Gastroesophageal sphincter (tissue), 4 donors: ENCODE data around the gene KLHL22. TPM values are rescaled to one million over a fixed set of nuclear protein-coding genes. Genes with fewer than 3 reads are reported as not detected.
"Not testable (repeated sequence)": the region's sequence is repeated elsewhere in the genome, so short reads cannot be mapped to it uniquely, and the experiment has no call there.

Source experiments
- ATAC-seq: fragments of 150-250 bp; one replicate; pipeline ENCODE4 v1.9.1; 2016; ENCODE audit warnings: mild to moderate bottlenecking, moderate library complexity
- H3K27ac ChIP-seq, 4 donors: fragments of 200-600 bp; sonication (generic) in 3 of 4; 1 replicate in 3 of 4; 2 replicates in 1 of 4; pipeline ENCODE4 v1.5.1; 2016 to 2019
- H3K27me3 ChIP-seq: fragments of 200-600 bp; sonication (generic); one replicate; pipeline ENCODE4 v1.5.1; 2019
- H3K36me3 ChIP-seq, 2 donors: fragments of 200-600 bp; sonication (generic); one replicate each; pipeline ENCODE4 v1.5.1; 2019; ENCODE audit warnings: control low read depth in 1 of 2
- H3K4me1 ChIP-seq, 3 donors: fragments of 200-600 bp; sonication (generic); 1 replicate in 2 of 3; 2 replicates in 1 of 3; pipeline ENCODE4 v1.5.1; 2016 to 2019; ENCODE audit warnings: control low read depth in 2 of 3
- H3K4me3 ChIP-seq, 2 donors: fragments of 200-600 bp; sonication (generic); one replicate each; pipeline ENCODE4 v1.5.1; 2019; ENCODE audit warnings: mild to moderate bottlenecking in 1 of 2, moderate library complexity in 1 of 2
- H3K9me3 ChIP-seq, 3 donors: fragments of 200-600 bp; sonication (generic); one replicate each; pipeline ENCODE4 v1.5.1; 2017 to 2019; ENCODE audit warnings: control low read depth in 2 of 3
- CTCF ChIP-seq, 4 experiments: fragments of 200-600 bp in 2 of 4; fragments of 450-650 bp in 2 of 4; sonication (generic) in 1 of 4; IDR thresholded peaks; one replicate each; pipeline ENCODE4 v1.5.1; 2017 to 2019; ENCODE audit warnings: antibody characterized with exemption in 4 of 4, mild to moderate bottlenecking in 2 of 4, moderate library complexity in 2 of 4
- EP300 ChIP-seq: sonication (generic); formaldehyde crosslinking; IDR thresholded peaks from one replicate; pipeline ENCODE4 v1.6.1; 2017; ENCODE audit warnings: antibody characterized with exemption, mild to moderate bottlenecking
- POLR2A ChIP-seq, 2 donors: fragments of 450-650 bp; IDR thresholded peaks; one replicate each; pipeline ENCODE4 v1.6.1; 2017; ENCODE audit warnings: antibody characterized with exemption in 2 of 2, mild to moderate bottlenecking in 2 of 2, moderate library complexity in 1 of 2
- POLR2AphosphoS5 ChIP-seq: sonication (generic); formaldehyde crosslinking; IDR thresholded peaks from one replicate; pipeline ENCODE4 v1.6.1; 2017; ENCODE audit warnings: antibody characterized with exemption
- WGBS, 2 donors: methylation state at CpG; one replicate each; pipeline ENCODE4 v1.1.5; 2018; ENCODE audit warnings: low coverage in 1 of 2; 5-methylcytosine and 5-hydroxymethylcytosine counted together
- total RNA-seq, 4 donors: library from RNA; depleted of rRNA; stranded (reverse); fragments of >200 nt; gene quantifications; one replicate each; pipeline ENCODE4 v1.1.0, GENCODE V29; 2016

KLHL22 gene
- total RNA-seq, 4 donors from 2014 or later = 25.0 to 44.5 (median 33.9) TPM

- ATAC-seq = no peak
- 100% methylated on average over 1 of the region's 3 CpGs; no CpG with 5 or more reads in 1 of the 2 donors for WGBS, 2 donors
These were observed 38.9 kb downstream of the KLHL22 start for GRCh38 chr22:20456722-20457076.

GRCh38 chr22:20456064-20456721 lies 39.4 kb downstream of the KLHL22 start:
- Histone ChIP-seq H3K4me1 (peaks cover 0 to 4% (median 0%) of the 10 kb centered on the region in 3 donors), H3K36me3 (peaks cover 0 to 57% of the 10 kb centered on the region in 2 donors), H3K27me3 (no peaks in the 10 kb centered on the region), H3K4me3 (no peak overlapping the region), H3K27ac (no peak overlapping the region), H3K9me3 (no peaks in the 10 kb centered on the region)
- TF ChIP-seq POLR2A (IDR thresholded peaks at IDR 0.05) = no peak
- TF ChIP-seq CTCF (IDR thresholded peaks at IDR 0.05) = peak in 3 of 4 experiments; percentile 87 to 95 (median 88)
- 0% methylated on average over 5 of the region's 6 CpGs; no CpG with 5 or more reads in 1 of the 2 donors for WGBS, 2 donors
- ATAC-seq = peak; percentile 83

More at GRCh38 chr22:20456722-20457076, 38.9 kb downstream of the KLHL22 start:
- TF ChIP-seq EP300 (no peak), POLR2AphosphoS5 (no peak), POLR2A (IDR thresholded peaks at IDR 0.05) (no peak), CTCF (IDR thresholded peaks at IDR 0.05) (no peak)
- H3K9me3 ChIP-seq = no peaks in the 10 kb centered on the region
- no peaks in the 10 kb centered on the region for H3K27me3 ChIP-seq
- H3K4me1 ChIP-seq = peaks cover 0 to 4% (median 0%) of the 10 kb centered on the region in 3 donors
- H3K27ac ChIP-seq = no peak overlapping the region
- peaks cover 0 to 53% of the 10 kb centered on the region in 2 donors for H3K36me3 ChIP-seq
- H3K4me3 ChIP-seq = no peak overlapping the region

- peaks cover 0 to 4% (median 0%) of the 10 kb centered on the region in 3 donors for H3K4me1 ChIP-seq
- H3K4me3 ChIP-seq = no peak overlapping the region
- TF ChIP-seq POLR2A (IDR thresholded peaks at IDR 0.05) (no peak), POLR2AphosphoS5 (no peak), EP300 (no peak), CTCF (IDR thresholded peaks at IDR 0.05) (no peak)
- peaks cover 0 to 58% of the 10 kb centered on the region in 2 donors for H3K36me3 ChIP-seq
- no peak for ATAC-seq
- no peak overlapping the region for H3K27ac ChIP-seq
- no peaks in the 10 kb centered on the region for H3K9me3 ChIP-seq
- no peaks in the 10 kb centered on the region for H3K27me3 ChIP-seq
- 80 to 88% methylated on average over 6 to 8 of the region's 8 CpGs for WGBS, 2 donors
These were observed 39.9 kb downstream of the KLHL22 start for GRCh38 chr22:20455709-20456063.

- no peaks in the 10 kb centered on the region for H3K9me3 ChIP-seq
- H3K36me3 ChIP-seq = peaks cover 0 to 50% of the 10 kb centered on the region in 2 donors
- ATAC-seq = no peak
- WGBS, 2 donors = 88 to 94% methylated on average over 3 of the region's 3 CpGs
- no peaks in the 10 kb centered on the region for H3K4me1 ChIP-seq
- no peak for TF ChIP-seq POLR2AphosphoS5
- TF ChIP-seq EP300 = no peak
- TF ChIP-seq POLR2A (IDR thresholded peaks at IDR 0.05) = no peak
- TF ChIP-seq CTCF (IDR thresholded peaks at IDR 0.05) = no peak
- no peaks in the 10 kb centered on the region for H3K27me3 ChIP-seq
- H3K27ac ChIP-seq = no peak overlapping the region
- no peak overlapping the region for H3K4me3 ChIP-seq
These were observed 42.4 kb downstream of the KLHL22 start for GRCh38 chr22:20453222-20453621.

- H3K9me3 ChIP-seq = no peaks in the 10 kb centered on the region
- H3K27me3 ChIP-seq = no peaks in the 10 kb centered on the region
- TF ChIP-seq EP300 = no peak
- TF ChIP-seq CTCF (IDR thresholded peaks at IDR 0.05) = no peak
- TF ChIP-seq POLR2A (IDR thresholded peaks at IDR 0.05) = no peak
- no peak for TF ChIP-seq POLR2AphosphoS5
- H3K27ac ChIP-seq = no peak overlapping the region
- no peak for ATAC-seq
- WGBS, 2 donors = 40 to 80% methylated on average over 1 of the region's 2 CpGs
- no peaks in the 10 kb centered on the region for H3K4me1 ChIP-seq
- H3K4me3 ChIP-seq = no peak overlapping the region
- H3K36me3 ChIP-seq = peaks cover 0 to 40% of the 10 kb centered on the region in 2 donors
These were observed 43.7 kb downstream of the KLHL22 start for GRCh38 chr22:20451920-20452319.

GRCh38 chr22:20451129-20451778 lies 44.3 kb downstream of the KLHL22 start:
- whole genome bisulfite sequencing, 2 donors = 92 to 100% methylated on average over 2 to 15 of the region's 15 CpGs
- not testable (repeated sequence) for H3K9me3 ChIP-seq, ATAC-seq, H3K4me1 ChIP-seq, H3K27me3 ChIP-seq, H3K4me3 ChIP-seq, H3K27ac ChIP-seq
- H3K36me3 ChIP-seq = peaks cover 0 to 40% of the 10 kb centered on the region in 2 donors
